Thoracic aorta (tissue), 2 donors: ENCODE data around the gene E2F4. TPM values are rescaled to one million over a fixed set of nuclear protein-coding genes. Genes with fewer than 3 reads are reported as not detected.

Experiments
- ATAC-seq: fragments of 150-250 bp; one replicate; pipeline ENCODE4 v1.8.0; 2017; ENCODE audit warnings: low read depth; ENCODE audit not compliant: insufficient number of reproducible peaks, low FRiP score
- DNase-seq: peaks from one replicate; pipeline ENCODE4 v3.0.0-alpha.2; 2020; ENCODE audit warnings: low spot score
- H3K27ac ChIP-seq, 2 donors: fragments of 200-600 bp; sonication (generic); 1 replicate in 1 of 2; 2 replicates in 1 of 2; pipeline ENCODE4 v1.5.1; 2016; ENCODE audit warnings: mild to moderate bottlenecking in 2 of 2, moderate library complexity in 2 of 2
- H3K27me3 ChIP-seq: fragments of 200-600 bp; sonication (generic); replicated peaks from 2 replicates; pipeline ENCODE4 v1.6.0; 2016; ENCODE audit warnings: mild to moderate bottlenecking; ENCODE audit not compliant: insufficient read depth
- H3K36me3 ChIP-seq: fragments of 200-600 bp; sonication (generic); one replicate; pipeline ENCODE4 v1.5.1; 2016
- H3K4me1 ChIP-seq, 2 donors: fragments of 200-600 bp; sonication (generic); 1 replicate in 1 of 2; 2 replicates in 1 of 2; pipeline versions ENCODE4 v1.5.1 to v1.6.0; 2016; ENCODE audit warnings: low read depth in 2 of 2, mild to moderate bottlenecking in 1 of 2; ENCODE audit not compliant: control insufficient read depth in 1 of 2
- H3K4me3 ChIP-seq: fragments of 200-600 bp; sonication (generic); 2 replicates; pipeline ENCODE4 v1.5.1; 2016; ENCODE audit warnings: mild to moderate bottlenecking
- H3K9me3 ChIP-seq: fragments of 200-600 bp; sonication (generic); 2 replicates; pipeline ENCODE4 v1.5.1; 2016
- CTCF ChIP-seq: fragments of 200-600 bp; sonication (generic); IDR thresholded peaks from one replicate; pipeline ENCODE4 v1.5.1; 2019; ENCODE audit warnings: antibody characterized with exemption
- total RNA-seq, 2 donors: library from RNA; depleted of rRNA; stranded (reverse); fragments of >200 nt; gene quantifications; one replicate each; pipeline versions ENCODE4 v1.1.0 to v1.2.3, GENCODE V29; 2016

The E2F4 gene
- total RNA-seq, 2 donors from 2014 or later, result 96.4 to 120 TPM

- peaks cover 11% of the 10 kb centered on the region for H3K36me3 ChIP-seq
- no peaks in the 10 kb centered on the region for H3K27me3 ChIP-seq
- TF ChIP-seq CTCF, result no peak
- H3K4me3 ChIP-seq, result no peak overlapping the region
- no peaks in the 10 kb centered on the region for H3K4me1 ChIP-seq
- no peak for ATAC-seq
- no peaks in the 10 kb centered on the region for H3K9me3 ChIP-seq
- DNase-seq, result no peak
- H3K27ac ChIP-seq, result no peak overlapping the region
Observed at GRCh38 chr16:67207249-67208091, 15.5 kb downstream of the E2F4 start.

- ATAC-seq (no peak), DNase-seq (no peak)
- Histone ChIP-seq H3K27ac (no peak overlapping the region), H3K9me3 (no peaks in the 10 kb centered on the region), H3K4me3 (no peak overlapping the region), H3K27me3 (no peaks in the 10 kb centered on the region), H3K4me1 (no peaks in the 10 kb centered on the region), H3K36me3 (peaks cover 7% of the 10 kb centered on the region)
- no peak for TF ChIP-seq CTCF
Observed at GRCh38 chr16:67208154-67208896, 16.4 kb downstream of the E2F4 start.

- H3K27me3 ChIP-seq, result no peaks in the 10 kb centered on the region
- TF ChIP-seq CTCF, result no peak
- no peak overlapping the region for H3K4me3 ChIP-seq
- H3K9me3 ChIP-seq, result no peaks in the 10 kb centered on the region
- no peak overlapping the region for H3K27ac ChIP-seq
- no peaks in the 10 kb centered on the region for H3K4me1 ChIP-seq
- H3K36me3 ChIP-seq, result no peaks in the 10 kb centered on the region
- no peak for DNase-seq
- ATAC-seq, result no peak
Observed at GRCh38 chr16:67209565-67209964, 17.6 kb downstream of the E2F4 start.

GRCh38 chr16:67210069-67210937 lies 18.3 kb downstream of the E2F4 start:
- Histone ChIP-seq H3K4me3 (no peak overlapping the region), H3K27ac (no peak overlapping the region), H3K27me3 (no peaks in the 10 kb centered on the region), H3K4me1 (no peaks in the 10 kb centered on the region), H3K9me3 (no peaks in the 10 kb centered on the region), H3K36me3 (no peaks in the 10 kb centered on the region)
- DNase-seq (no peak), ATAC-seq (no peak)
- TF ChIP-seq CTCF, result no peak

GRCh38 chr16:67211674-67212073 lies 19.7 kb downstream of the E2F4 start:
- no peak for ATAC-seq
- H3K36me3 ChIP-seq, result no peaks in the 10 kb centered on the region
- H3K27me3 ChIP-seq, result no peaks in the 10 kb centered on the region
- no peak for TF ChIP-seq CTCF
- H3K4me3 ChIP-seq, result no peak overlapping the region
- no peaks in the 10 kb centered on the region for H3K9me3 ChIP-seq
- no peak for DNase-seq
- H3K27ac ChIP-seq, result no peak overlapping the region
- no peaks in the 10 kb centered on the region for H3K4me1 ChIP-seq
